Psoas muscle (tissue), 8 donors: ENCODE results near the gene ARHGAP30. TPM values are rescaled to one million over a fixed set of nuclear protein-coding genes. Genes with fewer than 3 reads are reported as not detected.

Experiments used
- ATAC-seq, 4 donors: fragments of 200-7000 bp; cut with Tn5 transposase; one replicate each; pipeline ENCODE4 v1.9.1; 2020; ENCODE audit warnings: moderate library complexity in 3 of 4, mild to moderate bottlenecking in 2 of 4
- DNase-seq, 2 donors: peaks; one replicate each; pipeline ENCODE4 v3.0.0-alpha.2; 2020
- H3K27ac ChIP-seq: fragments of 200-600 bp; one replicate; pipeline ENCODE4 v1.8.0; 2022
- H3K27me3 ChIP-seq, 3 donors: fragments of 200-600 bp in 1 of 3; one replicate each; pipeline versions ENCODE4 v1.6.1 to v1.8.0; 2013 to 2022; ENCODE audit warnings: low read length in 2 of 3, mild to moderate bottlenecking in 2 of 3, moderate library complexity in 1 of 3; ENCODE audit not compliant: insufficient read depth in 3 of 3
- H3K36me3 ChIP-seq, 2 donors: fragments of 200-600 bp in 1 of 2; one replicate each; pipeline versions ENCODE4 v1.6.1 to v1.8.0; 2013 to 2022; ENCODE audit warnings: low read depth in 1 of 2, mild to moderate bottlenecking in 1 of 2, moderate library complexity in 1 of 2; ENCODE audit not compliant: insufficient read depth in 1 of 2
- H3K4me1 ChIP-seq: fragments of 200-600 bp; one replicate; pipeline ENCODE4 v1.8.0; 2022
- H3K4me3 ChIP-seq: fragments of 200-600 bp; one replicate; pipeline ENCODE4 v1.8.0; 2022; ENCODE audit warnings: mild to moderate bottlenecking
- H3K9me3 ChIP-seq: fragments of 200-600 bp; one replicate; pipeline ENCODE4 v1.8.0; 2022
- WGBS, 3 donors: extraction: QIAGEN DNeasy Blood & Tissue Kit; methylation state at CpG; one replicate each; pipeline versions ENCODE4 v1.1.6 to v1.1.7; 2013; 5-methylcytosine and 5-hydroxymethylcytosine counted together
- intact Hi-C, 2 donors: fragments of 100-400 bp; cut with DNase I; formaldehyde crosslinking; loops; one replicate each; pipeline versions ENCODE4 v1.11.0 to v1.14.2; 2022
- polyA plus RNA-seq, 3 donors: library from polyadenylated mRNA; stranded (reverse); fragments of 200-250 nt; gene quantifications; one replicate each; pipeline ENCODE4 v1.2.3, GENCODE V29; 2013
- total RNA-seq, 4 donors: library from RNA; stranded (reverse); fragmentation: NEBNext Ultra II Directional in 2 of 4; extraction: Animal tissue kit (Norgen Biotek cat#: 25700) in 2 of 4; gene quantifications; one replicate each; pipeline versions ENCODE4 v1.2.1 to v1.2.4, GENCODE V29; 2021 to 2023
- TF ChIP-seq, protein P1 (sequence below): fragments of 200-600 bp; IDR thresholded peaks from one replicate; pipeline ENCODE4 v1.8.0; 2022; ENCODE audit warnings: antibody characterized with exemption
- donor health status: healthy with polysubstance abuse.
- donor health status: DM: no; HTN: no; CAD: no; lungs with moderate emphysema.
- donor health status: Bipolar disorder and iron deficiency.
- donor health status: healthy.
- donor health status: DM: yes; HTN: yes; CAD: no.
- donor health status: DM: no; HTN: no; CAD: no.
- donor health status: DM: no; HTN: no; CAD: no.
- donor health status: DM: yes; HTN: yes; CAD: no.

ARHGAP30 gene
- total and polyA plus RNA-seq, 7 donors: 0.44 to 3.3 (median 1.6) TPM

DNA sequence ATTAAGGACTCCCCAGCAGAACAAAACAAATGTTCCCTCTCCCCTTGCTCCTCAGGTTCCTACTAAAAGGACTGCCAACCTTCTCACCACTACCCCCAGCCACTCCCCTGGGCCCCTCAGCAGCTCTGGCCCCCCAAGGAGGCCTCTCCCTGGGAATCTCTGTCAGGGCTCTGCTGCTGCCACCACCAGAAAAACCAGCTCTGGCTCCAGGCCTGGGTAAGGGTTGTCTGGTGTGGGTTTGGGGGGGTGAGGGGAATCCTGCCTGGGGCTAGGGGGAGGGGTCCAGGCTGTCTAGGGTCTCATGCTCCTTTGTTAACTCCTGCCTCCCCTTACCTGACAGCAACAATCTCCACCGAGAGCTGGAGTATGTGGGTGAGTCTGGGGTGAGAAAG lies 14.9 kb upstream of the ARHGAP30 start:
- TF ChIP-seq, protein P1, sequence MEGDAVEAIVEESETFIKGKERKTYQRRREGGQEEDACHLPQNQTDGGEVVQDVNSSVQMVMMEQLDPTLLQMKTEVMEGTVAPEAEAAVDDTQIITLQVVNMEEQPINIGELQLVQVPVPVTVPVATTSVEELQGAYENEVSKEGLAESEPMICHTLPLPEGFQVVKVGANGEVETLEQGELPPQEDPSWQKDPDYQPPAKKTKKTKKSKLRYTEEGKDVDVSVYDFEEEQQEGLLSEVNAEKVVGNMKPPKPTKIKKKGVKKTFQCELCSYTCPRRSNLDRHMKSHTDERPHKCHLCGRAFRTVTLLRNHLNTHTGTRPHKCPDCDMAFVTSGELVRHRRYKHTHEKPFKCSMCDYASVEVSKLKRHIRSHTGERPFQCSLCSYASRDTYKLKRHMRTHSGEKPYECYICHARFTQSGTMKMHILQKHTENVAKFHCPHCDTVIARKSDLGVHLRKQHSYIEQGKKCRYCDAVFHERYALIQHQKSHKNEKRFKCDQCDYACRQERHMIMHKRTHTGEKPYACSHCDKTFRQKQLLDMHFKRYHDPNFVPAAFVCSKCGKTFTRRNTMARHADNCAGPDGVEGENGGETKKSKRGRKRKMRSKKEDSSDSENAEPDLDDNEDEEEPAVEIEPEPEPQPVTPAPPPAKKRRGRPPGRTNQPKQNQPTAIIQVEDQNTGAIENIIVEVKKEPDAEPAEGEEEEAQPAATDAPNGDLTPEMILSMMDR: no peak
- Histone ChIP-seq H3K9me3 (no peaks in the 10 kb centered on the region), H3K27ac (no peak overlapping the region), H3K27me3 (peaks cover 0 to 3% (median 0%) of the 10 kb centered on the region in 3 donors), H3K36me3 (no peaks in the 10 kb centered on the region), H3K4me3 (no peak overlapping the region), H3K4me1 (no peaks in the 10 kb centered on the region)
- intact Hi-C loops: no loop called here
- DNase-seq: no peak
- 77 to 100% (median 92%) methylated on average over 1 of the region's 1 CpG for WGBS, 3 donors
- ATAC-seq: no peak

GRCh38 chr1:161083748-161084596 lies 14.3 kb upstream of the ARHGAP30 start:
- Histone ChIP-seq H3K36me3 (no peaks in the 10 kb centered on the region), H3K27me3 (peaks cover 0 to 4% (median 0%) of the 10 kb centered on the region in 3 donors), H3K4me1 (no peaks in the 10 kb centered on the region), H3K9me3 (no peaks in the 10 kb centered on the region), H3K4me3 (no peak overlapping the region), H3K27ac (no peak overlapping the region)
- TF ChIP-seq, protein P1: no peak
- WGBS, 3 donors: 74 to 87% (median 77%) methylated on average over 10 of the region's 10 CpGs
- no peak for ATAC-seq
- intact Hi-C loops: no loop called here
- no peak for DNase-seq

DNA sequence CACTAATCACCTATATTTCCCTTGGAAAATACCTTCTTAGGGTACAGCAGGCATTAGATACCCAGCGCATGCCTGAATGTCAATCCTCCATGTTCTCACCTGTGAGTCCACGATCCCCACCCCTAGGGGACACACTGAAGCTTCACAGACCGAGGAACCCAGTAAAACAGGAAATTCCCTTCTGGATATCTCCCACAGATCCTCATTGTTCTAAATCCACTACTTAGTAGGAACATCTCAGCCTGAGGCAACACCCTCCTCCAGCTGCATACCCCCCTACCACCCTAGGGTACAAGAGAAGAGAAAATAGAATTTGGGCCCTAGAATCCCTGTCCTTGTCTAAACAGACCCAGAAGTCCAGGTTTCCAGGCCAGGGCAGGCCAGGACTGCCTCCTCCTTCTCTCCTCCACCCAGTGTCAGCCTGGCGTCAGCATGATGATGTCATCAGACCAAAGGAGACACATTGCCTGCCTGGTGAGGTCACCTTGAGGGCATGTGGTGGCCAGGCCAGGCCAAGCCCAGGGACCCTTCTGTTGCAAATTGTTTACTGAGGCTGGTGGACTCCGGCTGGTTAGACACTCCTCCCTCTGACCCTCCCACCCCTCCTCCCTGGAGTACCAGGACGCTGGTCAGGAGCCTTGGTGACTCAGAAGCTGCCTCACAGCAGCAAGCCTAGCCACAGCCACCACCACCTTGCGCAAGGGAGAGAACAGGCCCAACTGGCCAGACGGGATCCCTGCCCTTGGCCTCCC lies 13.5 kb upstream of the ARHGAP30 start:
- Histone ChIP-seq H3K4me1 (no peaks in the 10 kb centered on the region), H3K4me3 (no peak overlapping the region), H3K27me3 (peaks cover 0 to 4% (median 0%) of the 10 kb centered on the region in 3 donors), H3K36me3 (no peaks in the 10 kb centered on the region), H3K27ac (no peak overlapping the region), H3K9me3 (no peaks in the 10 kb centered on the region)
- WGBS, 3 donors: 49 to 66% (median 57%) methylated on average over 8 of the region's 8 CpGs
- peak; percentile 86 to 91 for DNase-seq
- peak; percentile 83 to 88 (median 86) for ATAC-seq
- TF ChIP-seq, protein P1: no peak
- intact Hi-C loops: no loop called here

- Histone ChIP-seq H3K4me1 (no peaks in the 10 kb centered on the region), H3K27ac (no peak overlapping the region), H3K9me3 (no peaks in the 10 kb centered on the region), H3K36me3 (no peaks in the 10 kb centered on the region), H3K27me3 (peaks cover 0 to 4% (median 0%) of the 10 kb centered on the region in 3 donors), H3K4me3 (no peak overlapping the region)
- TF ChIP-seq, protein P1: no peak
- intact Hi-C loops: no loop called here
- DNase-seq (no peak), ATAC-seq (no peak)
- WGBS, 3 donors: 61 to 78% (median 77%) methylated on average over 2 of the region's 2 CpGs
Observed at GRCh38 chr1:161082483-161082882, 12.8 kb upstream of the ARHGAP30 start.
